ENCODE measurements around the gene BMPR2.

BMPR2 gene

DNA sequence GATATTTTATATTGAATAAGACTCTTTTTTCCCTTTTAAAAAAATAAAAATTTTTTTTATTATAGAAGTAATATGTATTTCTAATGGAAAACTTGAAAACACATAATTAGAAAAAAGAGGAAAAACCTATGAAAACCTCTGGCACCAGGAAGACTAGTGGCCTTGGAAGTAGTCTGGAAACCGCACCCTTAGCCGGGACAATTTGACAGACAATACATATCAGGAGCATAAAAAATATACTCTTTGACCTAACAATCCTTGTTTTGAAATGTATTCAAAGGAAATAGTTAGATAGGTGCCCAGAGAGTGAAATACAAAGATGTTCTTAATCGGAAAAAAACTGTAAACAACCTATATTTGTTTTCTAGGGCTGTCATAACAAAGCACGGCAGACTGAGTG lies 223.8 kb downstream of the BMPR2 start:
- TF ChIP-seq CTCF (IDR thresholded peaks at IDR 0.05; ENCODE audit: low read depth, low read length, poor library complexity, severe bottlenecking) = no peak
- no peak for TF ChIP-seq EZH2phosphoT487 (IDR thresholded peaks at IDR 0.05; ENCODE audit: borderline replicate concordance, low read length)
- H3K36me3 ChIP-seq (ENCODE audit: control insufficient read depth, low read length) = no peaks in the 10 kb centered on the region
- no peaks in the 10 kb centered on the region for H3K9me2 ChIP-seq (replicated peaks; ENCODE audit: control insufficient read depth, low read length)
- H3K9me3 ChIP-seq (ENCODE audit: control insufficient read depth, insufficient read depth, low read length) = no peaks in the 10 kb centered on the region
- no peak overlapping the region for H3K4me3 ChIP-seq (ENCODE audit: low read length)
- H3K27me3 ChIP-seq (ENCODE audit: control insufficient read depth, low read length) = no peaks in the 10 kb centered on the region
- peaks cover 4% of the 10 kb centered on the region; the same call in 1 of the 2 replicates for H3K4me1 ChIP-seq (ENCODE audit: control insufficient read depth, low read length)
- no peaks in the 10 kb centered on the region for H3F3A ChIP-seq (ENCODE audit: control insufficient read depth, insufficient read depth)
- H3K27ac ChIP-seq (ENCODE audit: low read depth, low read length) = no peak overlapping the region
- no peaks in the 10 kb centered on the region for H4K20me1 ChIP-seq (ENCODE audit: control insufficient read depth, insufficient read depth, low read depth, low read length)
- H3K79me2 ChIP-seq (ENCODE audit: control insufficient read depth, low read length) = no peaks in the 10 kb centered on the region
- H3K4me2 ChIP-seq (ENCODE audit: low read length) = no peak overlapping the region

GRCh38 chr2:202604699-202605098 lies 228.6 kb downstream of the BMPR2 start:
- H3K4me3 ChIP-seq (ENCODE audit: low read length) = no peak overlapping the region
- TF ChIP-seq EZH2phosphoT487 (IDR thresholded peaks at IDR 0.05; ENCODE audit: borderline replicate concordance, low read length) = no peak
- TF ChIP-seq CTCF (IDR thresholded peaks at IDR 0.05; ENCODE audit: low read depth, low read length, poor library complexity, severe bottlenecking) = no peak

GRCh38 chr2:202605174-202605573 lies 229.0 kb downstream of the BMPR2 start:
- H3K4me2 ChIP-seq (ENCODE audit: low read length) = no peak overlapping the region
- H3K9me2 ChIP-seq (replicated peaks; ENCODE audit: control insufficient read depth, low read length) = no peaks in the 10 kb centered on the region
- no peaks in the 10 kb centered on the region for H3K27me3 ChIP-seq (ENCODE audit: control insufficient read depth, low read length)
- H3K27ac ChIP-seq (ENCODE audit: low read depth, low read length) = no peak overlapping the region
- no peaks in the 10 kb centered on the region for H3F3A ChIP-seq (ENCODE audit: control insufficient read depth, insufficient read depth)
- H3K4me1 ChIP-seq (ENCODE audit: control insufficient read depth, low read length) = peaks cover 4% of the 10 kb centered on the region; the same call in 1 of the 2 replicates
- H4K20me1 ChIP-seq (ENCODE audit: control insufficient read depth, insufficient read depth, low read depth, low read length) = no peaks in the 10 kb centered on the region
- no peak overlapping the region for H3K4me3 ChIP-seq (ENCODE audit: low read length)
- H3K36me3 ChIP-seq (ENCODE audit: control insufficient read depth, low read length) = no peaks in the 10 kb centered on the region
- H3K9me3 ChIP-seq (ENCODE audit: control insufficient read depth, insufficient read depth, low read length) = no peaks in the 10 kb centered on the region
- TF ChIP-seq EZH2phosphoT487 (IDR thresholded peaks at IDR 0.05; ENCODE audit: borderline replicate concordance, low read length) (no peak), CTCF (IDR thresholded peaks at IDR 0.05; ENCODE audit: low read depth, low read length, poor library complexity, severe bottlenecking) (no peak)
- no peaks in the 10 kb centered on the region for H3K79me2 ChIP-seq (ENCODE audit: control insufficient read depth, low read length)

More at GRCh38 chr2:202604699-202605098, 228.6 kb downstream of the BMPR2 start:
- H3K27me3 ChIP-seq (ENCODE audit: control insufficient read depth, low read length) = no peaks in the 10 kb centered on the region
- H4K20me1 ChIP-seq (ENCODE audit: control insufficient read depth, insufficient read depth, low read depth, low read length) = no peaks in the 10 kb centered on the region
- no peak overlapping the region for H3K27ac ChIP-seq (ENCODE audit: low read depth, low read length)
- peaks cover 4% of the 10 kb centered on the region; the same call in 1 of the 2 replicates for H3K4me1 ChIP-seq (ENCODE audit: control insufficient read depth, low read length)
- no peaks in the 10 kb centered on the region for H3K36me3 ChIP-seq (ENCODE audit: control insufficient read depth, low read length)
- H3K9me3 ChIP-seq (ENCODE audit: control insufficient read depth, insufficient read depth, low read length) = no peaks in the 10 kb centered on the region
- H3K79me2 ChIP-seq (ENCODE audit: control insufficient read depth, low read length) = no peaks in the 10 kb centered on the region
- no peaks in the 10 kb centered on the region for H3K9me2 ChIP-seq (replicated peaks; ENCODE audit: control insufficient read depth, low read length)
- no peak overlapping the region for H3K4me2 ChIP-seq (ENCODE audit: low read length)
- H3F3A ChIP-seq (ENCODE audit: control insufficient read depth, insufficient read depth) = no peaks in the 10 kb centered on the region

Measured in DOHH2 (cell line).